Nephron progenitor cell (in vitro differentiated cells): ENCODE results near the gene PTPN4.
"Not testable (repeated sequence)": the region's sequence is repeated elsewhere in the genome, so short reads cannot be mapped to it uniquely, and the experiment has no call there.

Experiments used
- DNase-seq: peaks from one replicate; pipeline ENCODE4 v3.0.0; 2021
- H3K27ac Mint-ChIP-seq: 2 replicates; pipeline ENCODE4 v1.8.0; 2021; ENCODE audit warnings: mild to moderate bottlenecking, moderate library complexity, mixed read lengths
- H3K27me3 Mint-ChIP-seq: 2 replicates; pipeline ENCODE4 v1.8.0; 2021; ENCODE audit warnings: mild to moderate bottlenecking, low read depth, mixed read lengths; ENCODE audit not compliant: poor library complexity
- H3K36me3 Mint-ChIP-seq: 2 replicates; pipeline ENCODE4 v1.8.0; 2021; ENCODE audit warnings: low read depth, mixed read lengths
- H3K4me1 Mint-ChIP-seq: 2 replicates; pipeline ENCODE4 v1.8.0; 2021; ENCODE audit warnings: mixed read lengths
- H3K4me3 Mint-ChIP-seq: 2 replicates; pipeline ENCODE4 v1.8.0; 2021; ENCODE audit warnings: mild to moderate bottlenecking, moderate library complexity, mixed read lengths
- H3K9me3 Mint-ChIP-seq: 2 replicates; pipeline ENCODE4 v1.8.0; 2021; ENCODE audit warnings: mild to moderate bottlenecking, moderate library complexity, mixed read lengths
- CTCF ChIP-seq: fragments of 200-600 bp; sonication (generic); IDR thresholded peaks from 2 replicates; pipeline ENCODE4 v1.5.0; 2021; ENCODE audit warnings: antibody characterized with exemption

The PTPN4 gene

GRCh38 chr2:119792907-119793312 lies 33.2 kb downstream of the PTPN4 start:
- TF ChIP-seq CTCF: no peak
- peaks cover 70% of the 10 kb centered on the region for H3K36me3 Mint-ChIP-seq
- peaks cover 3% of the 10 kb centered on the region for H3K27me3 Mint-ChIP-seq
- H3K27ac Mint-ChIP-seq: no peak overlapping the region
- no peak for DNase-seq
- peaks cover 59% of the 10 kb centered on the region for H3K9me3 Mint-ChIP-seq
- no peak overlapping the region for H3K4me3 Mint-ChIP-seq
- no peaks in the 10 kb centered on the region for H3K4me1 Mint-ChIP-seq

GRCh38 chr2:119794237-119794636 lies 34.5 kb downstream of the PTPN4 start:
- Mint-ChIP-seq H3K4me3 (no peak overlapping the region), H3K9me3 (peaks cover 47% of the 10 kb centered on the region), H3K4me1 (no peaks in the 10 kb centered on the region), H3K27me3 (no peaks in the 10 kb centered on the region), H3K27ac (no peak overlapping the region), H3K36me3 (peaks cover 56% of the 10 kb centered on the region)
- no peak for TF ChIP-seq CTCF
- DNase-seq: no peak

GRCh38 chr2:119795309-119796303 lies 35.9 kb downstream of the PTPN4 start:
- H3K9me3 Mint-ChIP-seq: peaks cover 39% of the 10 kb centered on the region
- no peak for TF ChIP-seq CTCF
- no peak overlapping the region for H3K4me3 Mint-ChIP-seq
- peaks cover 46% of the 10 kb centered on the region for H3K36me3 Mint-ChIP-seq
- DNase-seq: no peak
- H3K27ac Mint-ChIP-seq: peak overlapping the region; percentile 54
- H3K27me3 Mint-ChIP-seq: no peaks in the 10 kb centered on the region
- H3K4me1 Mint-ChIP-seq: peaks cover 4% of the 10 kb centered on the region

- Mint-ChIP-seq H3K27ac (no peak overlapping the region), H3K9me3 (peaks cover 42% of the 10 kb centered on the region), H3K36me3 (peaks cover 45% of the 10 kb centered on the region), H3K27me3 (no peaks in the 10 kb centered on the region), H3K4me3 (no peak overlapping the region), H3K4me1 (peaks cover 6% of the 10 kb centered on the region)
- DNase-seq: no peak
- TF ChIP-seq CTCF: no peak
These were observed 40.7 kb downstream of the PTPN4 start for GRCh38 chr2:119800376-119800902.

DNA sequence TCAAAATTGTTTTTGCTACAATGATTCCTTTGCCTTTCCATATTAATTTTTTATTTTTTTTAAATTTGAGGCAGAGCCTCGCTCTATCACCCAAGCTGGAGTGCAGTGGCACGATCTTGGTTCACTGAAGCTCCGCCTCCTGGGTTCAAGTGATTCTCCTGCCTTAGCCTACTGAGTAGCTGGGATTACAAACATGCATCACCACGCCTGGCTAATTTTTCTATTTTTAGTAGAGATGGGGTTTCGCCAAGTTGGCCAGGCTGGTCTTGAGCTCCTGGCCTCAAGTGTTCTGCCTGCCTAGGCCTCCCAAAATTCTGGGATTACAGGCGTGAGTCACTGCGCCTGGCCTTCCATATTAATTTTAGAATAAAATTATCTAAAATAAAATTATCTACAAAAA lies 41.3 kb downstream of the PTPN4 start:
- DNase-seq: no peak
- TF ChIP-seq CTCF: no peak
- Mint-ChIP-seq H3K27me3 (no peaks in the 10 kb centered on the region), H3K36me3 (peaks cover 51% of the 10 kb centered on the region), H3K9me3 (peaks cover 48% of the 10 kb centered on the region), H3K4me3 (no peak overlapping the region), H3K4me1 (peaks cover 6% of the 10 kb centered on the region), H3K27ac (no peak overlapping the region)

DNA sequence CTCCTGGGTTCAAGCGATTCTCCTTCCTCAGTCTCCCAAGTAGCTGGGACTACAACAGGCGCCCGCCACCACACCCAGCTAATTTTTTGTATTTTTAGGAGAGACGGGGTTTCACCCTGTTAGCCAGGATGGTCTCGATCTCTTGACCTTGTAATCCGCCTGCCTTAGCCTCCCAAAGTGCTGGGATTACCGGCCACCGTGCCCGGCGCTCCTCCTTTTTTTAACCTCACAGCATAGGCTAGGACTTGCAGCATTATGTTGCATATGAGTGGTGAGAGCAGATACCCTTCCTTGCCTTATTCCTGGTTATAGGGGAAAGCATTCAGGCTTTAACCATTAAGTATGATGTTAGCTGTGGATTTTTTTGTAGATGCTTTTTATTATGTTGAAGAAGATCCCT lies 42.3 kb downstream of the PTPN4 start:
- not testable (repeated sequence) for H3K27ac Mint-ChIP-seq, DNase-seq, H3K4me1 Mint-ChIP-seq, H3K27me3 Mint-ChIP-seq, H3K4me3 Mint-ChIP-seq
- Mint-ChIP-seq H3K9me3 (peaks cover 58% of the 10 kb centered on the region), H3K36me3 (peaks cover 60% of the 10 kb centered on the region)
